Ascending aorta (tissue), 2 donors: Measurements from ENCODE around the gene SNAP23. TPM values are rescaled to one million over a fixed set of nuclear protein-coding genes. Genes with fewer than 3 reads are reported as not detected.
A peak's percentile ranks its signal among the peaks of the same experiment; 100 is the strongest.

Experiments
- DNase-seq, 2 donors: peaks; one replicate each; pipeline ENCODE4 v3.0.0-alpha.2; 2019; ENCODE audit warnings: low spot score in 2 of 2
- H3K27ac ChIP-seq, 2 donors: fragments of 200-600 bp; sonication (generic); one replicate each; pipeline ENCODE4 v1.5.1; 2016 to 2017; ENCODE audit warnings: mild to moderate bottlenecking in 1 of 2
- H3K27me3 ChIP-seq: fragments of 200-600 bp; sonication (generic); one replicate; pipeline ENCODE4 v1.5.1; 2017
- H3K36me3 ChIP-seq, 2 donors: fragments of 200-600 bp; sonication (generic); one replicate each; pipeline ENCODE4 v1.5.1; 2016
- H3K4me1 ChIP-seq, 2 donors: fragments of 200-600 bp; sonication (generic); one replicate each; pipeline ENCODE4 v1.5.1; 2016 to 2017; ENCODE audit warnings: mild to moderate bottlenecking in 1 of 2
- H3K4me3 ChIP-seq, 2 donors: fragments of 200-600 bp; sonication (generic); one replicate each; pipeline ENCODE4 v1.5.1; 2016 to 2017; ENCODE audit warnings: mild to moderate bottlenecking in 1 of 2
- H3K9me3 ChIP-seq, 2 donors: fragments of 200-600 bp; sonication (generic); one replicate each; pipeline ENCODE4 v1.5.1; 2016
- intact Hi-C: fragments of 100-400 bp; cut with DNase I; formaldehyde crosslinking; loops from one replicate; pipeline ENCODE4 v1.15.1; 2023
- total RNA-seq: library from RNA; depleted of rRNA; stranded (reverse); fragments of >200 nt; gene quantifications from one replicate; pipeline ENCODE4 v1.1.0, GENCODE V29; 2016
- TF ChIP-seq, protein P1 (sequence below), 3 experiments: fragments of 200-600 bp in 2 of 3; fragments of 450-650 bp in 1 of 3; sonication (generic) in 2 of 3; IDR thresholded peaks; one replicate each; pipeline ENCODE4 v1.5.1; 2016 to 2019; ENCODE audit warnings: antibody characterized with exemption in 3 of 3, mild to moderate bottlenecking in 1 of 3, moderate library complexity in 1 of 3

Gene SNAP23
- total RNA-seq, 1 donor from 2014 or later: 31.8 TPM

DNA sequence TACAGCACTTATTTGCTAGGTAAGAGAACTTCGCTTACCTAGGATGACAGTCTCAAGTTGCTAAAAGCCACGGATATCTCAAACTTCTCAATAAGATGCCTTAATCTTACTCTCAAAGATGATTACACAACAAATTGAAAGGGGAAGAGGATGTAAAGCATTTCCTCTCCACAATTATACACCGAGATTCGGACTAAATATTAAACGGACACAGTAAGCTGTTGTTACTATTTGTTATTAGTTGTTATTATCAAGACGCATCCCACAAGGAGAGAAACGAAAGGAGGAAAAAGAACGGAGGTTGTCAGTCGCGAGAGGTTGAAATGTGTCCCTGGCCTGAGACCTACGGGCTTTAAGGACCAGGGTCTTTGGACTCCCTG is 5.2 kb upstream of the SNAP23 start:
- peak overlapping the region; percentile 90 to 96 for H3K27ac ChIP-seq
- no peaks in the 10 kb centered on the region for H3K36me3 ChIP-seq
- no peaks in the 10 kb centered on the region for H3K9me3 ChIP-seq
- intact Hi-C loops: loop anchor here (2.0 to 5.0 kb wide), 3 partner anchors 19 to 218 kb away; partner anchors contain the start of genes GANC, HAUS2, LRRC57 and TMEM87A
- H3K4me3 ChIP-seq: peak overlapping the region; percentile 70 to 80
- TF ChIP-seq, protein P1, sequence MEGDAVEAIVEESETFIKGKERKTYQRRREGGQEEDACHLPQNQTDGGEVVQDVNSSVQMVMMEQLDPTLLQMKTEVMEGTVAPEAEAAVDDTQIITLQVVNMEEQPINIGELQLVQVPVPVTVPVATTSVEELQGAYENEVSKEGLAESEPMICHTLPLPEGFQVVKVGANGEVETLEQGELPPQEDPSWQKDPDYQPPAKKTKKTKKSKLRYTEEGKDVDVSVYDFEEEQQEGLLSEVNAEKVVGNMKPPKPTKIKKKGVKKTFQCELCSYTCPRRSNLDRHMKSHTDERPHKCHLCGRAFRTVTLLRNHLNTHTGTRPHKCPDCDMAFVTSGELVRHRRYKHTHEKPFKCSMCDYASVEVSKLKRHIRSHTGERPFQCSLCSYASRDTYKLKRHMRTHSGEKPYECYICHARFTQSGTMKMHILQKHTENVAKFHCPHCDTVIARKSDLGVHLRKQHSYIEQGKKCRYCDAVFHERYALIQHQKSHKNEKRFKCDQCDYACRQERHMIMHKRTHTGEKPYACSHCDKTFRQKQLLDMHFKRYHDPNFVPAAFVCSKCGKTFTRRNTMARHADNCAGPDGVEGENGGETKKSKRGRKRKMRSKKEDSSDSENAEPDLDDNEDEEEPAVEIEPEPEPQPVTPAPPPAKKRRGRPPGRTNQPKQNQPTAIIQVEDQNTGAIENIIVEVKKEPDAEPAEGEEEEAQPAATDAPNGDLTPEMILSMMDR (IDR thresholded peaks at IDR 0.05): no peak
- no peak for DNase-seq
- peaks cover 4 to 25% of the 10 kb centered on the region in 2 donors for H3K4me1 ChIP-seq
- no peaks in the 10 kb centered on the region for H3K27me3 ChIP-seq

DNA sequence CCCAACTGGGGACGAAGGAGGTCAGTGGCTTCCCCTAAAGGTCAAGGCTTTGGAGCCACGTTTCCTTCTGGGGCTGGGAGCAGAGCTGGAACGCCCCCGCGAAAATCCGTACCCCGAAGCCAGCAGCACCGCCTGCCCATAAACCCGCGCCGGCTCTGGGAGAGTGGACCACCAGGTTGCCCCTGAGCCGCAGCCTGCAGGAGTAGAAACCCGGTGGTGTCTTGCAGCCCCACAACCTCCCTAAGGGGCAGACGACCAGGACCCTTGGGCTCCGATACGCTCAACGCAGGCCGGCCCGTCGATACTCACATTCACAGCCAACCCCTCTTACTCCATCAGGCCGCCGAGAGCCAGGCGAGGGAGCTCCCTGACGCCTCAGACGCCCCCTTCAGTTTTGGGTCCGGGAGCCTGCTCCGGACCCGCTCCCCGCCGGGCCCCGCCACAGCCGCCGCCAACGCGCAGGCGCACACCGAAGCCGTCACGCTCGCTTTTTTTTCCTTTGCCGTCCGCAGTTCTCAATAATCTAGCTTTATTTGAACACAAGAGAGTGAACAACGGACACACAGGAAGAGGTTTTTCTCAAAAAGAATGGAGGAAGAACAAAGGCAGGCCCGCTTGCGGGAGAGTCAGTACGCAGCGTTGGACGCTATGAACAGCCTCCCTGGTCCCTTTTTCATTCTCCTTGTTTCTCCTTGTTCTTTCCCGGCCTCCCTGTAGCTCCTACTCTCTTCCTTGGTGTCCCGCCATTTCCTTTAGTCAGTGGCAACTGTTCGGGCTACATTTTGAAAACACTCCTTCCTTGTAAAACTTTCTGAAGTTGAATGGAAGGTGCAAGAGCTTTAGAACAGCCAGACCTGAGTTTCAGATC is 4.5 kb upstream of the SNAP23 start, which contains the start of gene ZNF106:
TSS of gene ZNF106 (minus strand) at position 471 of the 868 bp plus-strand sequence. CDS start 18,852 bp downstream, outside the sequence.
- Histone ChIP-seq H3K36me3 (no peaks in the 10 kb centered on the region), H3K27me3 (no peaks in the 10 kb centered on the region), H3K27ac (peak within 1 kb of the TSS; percentile 90 to 96), H3K4me3 (peak within 1 kb of the TSS; percentile 70 to 80), H3K4me1 (peaks cover 4 to 25% of the 10 kb centered on the region in 2 donors), H3K9me3 (no peaks in the 10 kb centered on the region)
- TF ChIP-seq, protein P1 (IDR thresholded peaks at IDR 0.05): peak in 1 of 3 experiments; percentile 13
- intact Hi-C loops: loop anchor here (1.0 to 5.0 kb wide), 4 partner anchors 20 to 219 kb away; partner anchors contain the start of genes GANC, HAUS2, LRRC57 and STARD9
- DNase-seq: peak in 1 of 2 donors; percentile 89

DNA sequence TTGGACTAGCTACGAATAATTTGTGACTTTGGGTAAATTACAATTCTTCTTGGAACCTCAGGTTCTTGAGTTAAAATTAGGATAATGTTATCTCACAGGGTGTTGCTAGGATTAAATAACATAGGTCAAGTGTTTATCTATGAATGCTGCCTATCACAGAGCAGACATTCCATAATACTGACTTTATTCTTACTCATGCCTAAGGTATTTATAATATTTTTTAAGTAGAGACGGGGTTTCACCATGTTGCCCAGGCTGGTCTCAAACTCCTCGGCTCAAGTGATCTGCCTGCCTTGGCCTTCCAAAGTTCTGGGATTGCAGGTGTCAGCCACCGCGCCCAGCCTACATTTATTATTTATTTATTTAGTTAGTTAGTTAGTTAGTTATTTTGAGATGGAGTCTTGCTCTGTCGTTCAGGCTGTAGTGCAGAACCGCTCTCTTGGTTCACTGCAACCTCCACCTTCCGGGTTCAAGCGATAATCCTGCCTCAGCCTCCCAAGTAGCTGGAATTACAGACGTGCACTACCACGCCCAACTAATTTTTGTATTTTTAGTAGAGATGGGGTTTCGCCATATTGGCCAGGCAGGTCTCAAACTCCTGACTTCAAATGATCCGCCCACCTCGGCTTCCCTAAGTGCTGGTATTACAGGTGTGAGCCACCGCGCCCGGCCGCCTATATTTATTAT is 3.8 kb upstream of the SNAP23 start:
- no peaks in the 10 kb centered on the region for H3K27me3 ChIP-seq
- TF ChIP-seq, protein P1 (IDR thresholded peaks at IDR 0.05): no peak
- peak overlapping the region; percentile 70 to 80 for H3K4me3 ChIP-seq
- no peaks in the 10 kb centered on the region for H3K9me3 ChIP-seq
- H3K4me1 ChIP-seq: peaks cover 4 to 25% of the 10 kb centered on the region in 2 donors
- H3K27ac ChIP-seq: peak overlapping the region; percentile 90 to 96
- intact Hi-C loops: loop anchor here (1.0 to 5.0 kb wide), 4 partner anchors 21 to 219 kb away; partner anchors contain the start of genes GANC, HAUS2, LRRC57 and STARD9
- H3K36me3 ChIP-seq: no peaks in the 10 kb centered on the region
- DNase-seq: no peak

DNA sequence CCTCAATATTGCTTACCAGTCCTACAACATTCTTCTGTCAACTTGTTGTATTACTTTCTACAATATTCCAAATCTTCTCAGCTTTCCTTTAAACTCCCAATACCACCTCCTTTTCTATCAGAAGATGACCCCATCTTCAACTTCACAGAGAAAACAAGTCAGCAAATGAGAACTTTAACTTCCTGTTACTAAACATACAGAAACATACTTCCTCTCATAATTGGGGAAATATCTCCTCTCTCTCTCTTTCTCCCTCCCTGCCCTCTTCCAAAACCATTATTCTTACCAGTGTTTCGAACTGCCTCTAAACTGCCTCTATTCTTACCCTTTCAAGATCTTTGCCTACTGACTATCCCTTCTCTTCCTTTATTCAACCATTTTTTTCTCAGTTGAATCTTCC is 1.8 kb upstream of the SNAP23 start:
- no peak overlapping the region for H3K4me3 ChIP-seq
- intact Hi-C loops: loop anchor here (2.0 to 5.0 kb wide), 2 partner anchors 17 to 221 kb away; partner anchors contain the start of genes GANC and TMEM87A
- H3K27ac ChIP-seq: peak overlapping the region; percentile 86 to 92
- H3K27me3 ChIP-seq: no peaks in the 10 kb centered on the region
- TF ChIP-seq, protein P1 (IDR thresholded peaks at IDR 0.05): no peak
- H3K9me3 ChIP-seq: no peaks in the 10 kb centered on the region
- no peak for DNase-seq
- no peaks in the 10 kb centered on the region for H3K36me3 ChIP-seq
- H3K4me1 ChIP-seq: peaks cover 4 to 26% of the 10 kb centered on the region in 2 donors

DNA sequence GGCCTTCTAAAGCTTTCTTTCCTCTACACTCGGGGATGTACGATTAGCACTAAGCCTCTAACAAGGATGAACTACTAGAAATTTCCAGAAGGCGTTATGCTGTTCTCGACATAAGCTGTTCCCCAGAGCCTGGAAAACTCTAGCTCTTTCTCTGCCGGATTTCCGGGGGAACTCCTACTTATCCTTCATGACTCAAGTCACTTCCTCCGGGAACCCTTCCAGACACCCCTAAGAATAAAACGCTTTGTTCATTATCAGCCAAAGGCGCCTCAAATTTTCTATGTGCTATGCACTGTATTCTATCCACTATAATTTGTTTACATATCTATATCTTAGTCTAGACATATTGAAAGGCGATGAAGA is 455 bp upstream of the SNAP23 start:
- intact Hi-C loops: loop anchor here (1.0 to 5.0 kb wide), 3 partner anchors 16 to 223 kb away; partner anchors contain the start of genes GANC and TMEM87A
- Histone ChIP-seq H3K27me3 (no peaks in the 10 kb centered on the region), H3K4me3 (peak overlapping the region; percentile 70 to 87), H3K27ac (peak overlapping the region; percentile 86 to 92), H3K9me3 (no peaks in the 10 kb centered on the region), H3K4me1 (peaks cover 0 to 32% of the 10 kb centered on the region in 2 donors), H3K36me3 (no peaks in the 10 kb centered on the region)
- peak in 1 of 2 donors; percentile 87 for DNase-seq
- TF ChIP-seq, protein P1 (IDR thresholded peaks at IDR 0.05): no peak
